T1000 (cell line): ENCODE data around the gene NIBAN1.

Experiments used
- DNase-seq: peaks from one replicate; lab custom pipeline; 2025; ENCODE audit warnings: mixed read lengths; lab: John Stamatoyannopoulos, UW

The NIBAN1 gene

DNA sequence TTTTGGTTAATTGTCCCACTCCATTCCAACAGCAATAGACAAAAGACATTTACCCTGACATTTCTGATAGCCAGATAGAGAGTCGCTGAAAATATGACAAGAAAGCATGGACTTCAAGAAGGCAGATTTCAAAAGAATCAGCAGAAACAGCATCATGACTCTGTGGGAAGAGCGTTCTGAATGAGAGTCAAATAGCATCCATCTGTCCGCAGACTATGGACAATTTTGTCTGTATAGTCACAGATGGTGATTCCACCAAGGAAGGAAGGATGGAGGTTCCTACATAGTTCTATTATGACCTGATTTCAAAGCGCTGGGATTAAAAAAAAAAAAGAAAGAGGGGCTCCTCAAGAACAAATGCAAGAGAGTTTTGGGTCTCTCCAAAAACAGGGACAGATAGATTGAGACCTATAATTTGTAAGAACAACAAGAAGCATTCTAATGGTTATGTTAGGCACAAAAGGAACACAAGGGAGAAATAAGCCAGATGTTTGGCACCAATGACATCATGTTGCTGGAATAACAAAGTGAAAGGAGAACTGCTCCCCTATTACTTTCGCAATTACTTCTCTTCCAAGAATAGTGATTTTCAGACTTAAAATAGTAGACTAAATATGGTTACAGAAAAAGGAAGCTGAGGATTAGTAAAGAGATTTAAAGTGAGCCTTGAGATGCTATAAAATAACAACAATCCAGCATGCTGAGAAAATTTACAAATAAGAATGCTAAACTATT lies 28.5 kb downstream of the NIBAN1 start:
- DNase-seq, result no peak

GRCh38 chr1:184945029-184945428 lies 29.3 kb downstream of the NIBAN1 start:
- DNase-seq, result no peak

DNA sequence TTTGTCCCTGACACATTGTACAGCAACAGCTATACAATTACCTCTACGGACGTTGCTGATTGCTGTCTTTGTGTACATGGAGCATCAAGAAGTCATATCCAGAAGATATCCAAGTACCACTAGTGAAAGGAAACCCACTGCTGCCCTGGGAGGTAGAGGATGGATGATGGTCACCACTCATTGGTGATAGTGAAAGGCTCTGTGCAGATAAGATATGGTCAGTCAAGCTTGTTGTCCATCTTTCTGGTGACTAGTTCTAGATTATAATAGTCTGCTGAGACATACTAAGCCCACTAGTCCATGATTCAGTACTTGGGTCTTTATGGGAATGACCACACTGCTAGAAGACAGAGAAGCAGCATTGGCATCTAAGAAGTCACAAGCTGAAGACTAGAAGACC lies 30.3 kb downstream of the NIBAN1 start:
- DNase-seq, result no peak

- no peak for DNase-seq
Observed at GRCh38 chr1:184941735-184942134, 32.6 kb downstream of the NIBAN1 start.

DNA sequence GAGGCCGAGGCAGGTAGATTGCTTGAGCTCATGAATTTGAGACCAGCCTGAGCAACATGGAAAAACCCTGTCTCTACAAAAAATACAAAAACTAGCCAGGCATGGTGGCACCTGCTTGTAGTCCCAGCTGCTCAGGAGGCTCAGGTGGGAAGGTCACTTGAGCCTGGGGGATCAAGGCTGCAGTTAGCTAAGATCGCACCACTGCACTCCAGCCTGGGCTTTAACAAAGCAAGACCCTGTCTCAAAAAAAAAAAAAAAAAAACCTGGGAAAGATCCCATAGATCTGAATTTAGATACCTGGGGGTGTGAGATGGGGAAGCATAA lies 32.9 kb downstream of the NIBAN1 start:
- no peak for DNase-seq

GRCh38 chr1:184940694-184941409 lies 33.5 kb downstream of the NIBAN1 start:
- no peak for DNase-seq

GRCh38 chr1:184940226-184940625 lies 34.1 kb downstream of the NIBAN1 start:
- DNase-seq, result no peak

DNA sequence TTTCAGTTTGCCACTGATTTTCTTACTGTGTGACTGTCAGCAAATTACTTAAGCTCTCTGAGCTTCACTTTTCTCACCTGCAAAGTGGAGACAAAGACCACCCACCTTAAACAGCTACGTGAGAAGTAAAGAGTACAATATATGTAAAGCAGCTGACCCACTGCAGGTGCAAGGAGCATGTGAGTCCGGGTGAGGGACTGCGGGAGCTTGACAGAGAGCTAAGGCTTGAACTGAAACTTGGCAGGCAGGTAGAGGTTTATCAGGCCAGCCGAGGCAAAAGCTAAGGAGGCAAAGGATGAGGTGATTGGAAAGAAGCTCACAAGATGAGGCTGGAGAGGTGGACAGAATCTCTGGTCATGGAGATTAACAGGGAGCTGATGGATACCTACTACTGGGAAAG lies 36.6 kb downstream of the NIBAN1 start:
- DNase-seq, result no peak

DNA sequence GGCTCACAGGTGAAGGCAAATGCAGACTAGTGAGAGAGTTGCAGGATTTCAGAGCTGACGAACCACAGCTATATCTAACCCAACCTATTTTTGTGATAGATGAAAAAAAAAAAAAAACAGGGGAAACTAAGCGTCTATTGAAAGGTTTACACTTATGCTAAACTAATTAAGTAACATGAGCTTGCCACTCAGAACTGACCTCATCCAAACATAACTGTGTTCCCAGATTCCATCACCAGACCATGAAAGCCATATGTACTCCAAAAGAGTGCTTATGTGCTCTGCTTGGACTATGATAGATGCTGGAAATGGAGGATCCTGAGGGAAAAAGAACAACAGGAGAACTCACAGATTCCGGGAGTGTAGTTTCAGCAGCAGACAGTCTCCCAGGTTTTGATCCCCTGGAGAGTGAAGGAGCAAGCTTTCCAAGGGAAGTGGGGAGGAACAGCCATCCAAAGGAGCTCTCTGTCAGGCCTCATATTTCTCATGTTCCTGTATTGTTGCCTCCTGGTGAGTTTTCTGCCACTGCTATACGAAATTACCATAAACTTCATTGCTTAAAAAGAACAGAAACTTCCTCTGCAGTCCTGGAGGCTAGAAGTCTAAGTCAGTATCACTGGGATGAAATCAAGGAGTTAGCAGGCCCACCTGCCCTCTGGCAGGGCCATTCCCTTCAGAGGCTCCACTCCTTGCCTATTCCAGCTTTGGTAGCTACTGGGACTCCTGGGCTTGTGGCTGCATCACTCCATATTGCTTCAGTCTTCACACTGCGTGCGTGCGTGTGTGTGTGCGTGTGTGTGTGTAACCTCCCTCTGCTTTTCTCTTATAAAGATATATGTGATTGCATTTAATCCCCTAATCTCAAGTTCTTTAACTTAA lies 38.1 kb downstream of the NIBAN1 start:
- no peak for DNase-seq

- no peak for DNase-seq
Observed at GRCh38 chr1:184933944-184934343, 40.4 kb downstream of the NIBAN1 start.

DNA sequence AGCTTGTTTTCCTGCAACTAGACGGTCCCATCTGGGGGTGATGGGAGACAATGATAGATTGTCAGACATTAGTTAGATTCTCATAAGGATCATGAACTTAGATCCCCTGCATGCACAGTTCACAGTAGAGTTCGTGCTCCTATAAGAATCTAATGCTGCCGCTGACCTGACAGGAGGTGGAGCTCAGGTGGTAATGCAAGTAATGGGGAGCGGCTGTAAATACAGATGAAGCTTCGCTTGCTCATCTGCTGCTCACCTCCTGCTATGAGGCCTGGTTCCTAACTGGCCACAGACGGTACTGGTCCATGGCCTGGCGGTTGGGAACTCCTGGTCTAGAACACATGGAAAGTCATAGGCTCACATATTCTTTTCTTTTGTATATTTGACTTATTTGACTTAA lies 42.0 kb downstream of the NIBAN1 start:
- no peak for DNase-seq

DNA sequence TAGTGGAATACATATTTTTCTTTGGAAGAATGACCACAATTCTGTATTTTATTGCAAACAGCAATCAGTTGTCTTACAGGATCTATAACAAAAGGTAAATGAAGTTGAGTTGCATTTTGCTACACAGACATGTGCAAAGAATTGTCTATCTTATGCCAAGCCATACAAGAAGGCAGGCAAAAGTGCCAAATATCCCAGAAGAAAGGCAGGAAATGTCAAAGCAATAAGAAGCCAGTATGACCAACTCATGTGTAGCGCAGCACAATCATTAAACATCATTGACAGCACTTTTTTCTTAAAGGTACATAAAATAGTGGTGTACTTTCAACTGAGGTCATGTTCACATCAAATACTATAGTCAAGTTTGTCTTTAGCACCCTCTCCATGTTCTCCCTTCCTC lies 42.7 kb downstream of the NIBAN1 start:
- no peak for DNase-seq

DNA sequence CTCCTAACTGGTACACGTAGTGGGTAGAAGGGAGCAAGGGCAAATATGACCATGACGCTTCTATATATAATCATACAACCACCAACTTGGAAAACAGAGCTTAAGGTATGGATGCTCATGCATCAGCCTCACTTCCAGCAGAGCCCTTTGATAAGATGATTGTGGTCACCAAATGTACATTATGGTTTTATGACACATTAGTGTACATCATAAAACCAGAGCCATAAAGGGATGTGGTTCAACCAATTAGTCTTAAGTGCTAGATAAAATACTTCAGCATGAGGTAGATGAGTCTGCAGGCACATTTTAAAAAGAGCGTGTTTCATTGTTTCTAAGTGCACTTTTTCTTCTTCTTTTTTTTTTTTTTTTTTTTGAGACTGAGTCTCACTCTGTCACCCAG lies 43.7 kb downstream of the NIBAN1 start:
- DNase-seq, result no peak

DNA sequence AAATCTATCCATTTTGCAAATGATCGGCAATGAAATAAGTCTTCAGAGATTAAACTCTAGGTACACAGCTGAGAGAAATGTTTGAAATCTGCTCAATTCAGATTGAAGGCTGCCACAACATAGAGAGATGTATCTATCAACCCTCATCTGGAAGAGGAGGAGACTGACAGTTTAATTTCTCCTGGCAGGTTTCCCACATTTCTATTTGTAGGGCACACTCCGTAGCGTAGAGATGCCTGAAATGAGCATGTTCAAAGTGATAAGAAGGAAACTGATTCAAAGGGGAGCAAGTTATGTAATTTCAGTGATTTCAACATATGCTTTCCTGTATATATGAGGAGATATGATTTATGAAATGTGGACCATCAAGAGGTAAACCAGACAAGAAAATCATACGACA lies 44.1 kb downstream of the NIBAN1 start:
- no peak for DNase-seq

DNA sequence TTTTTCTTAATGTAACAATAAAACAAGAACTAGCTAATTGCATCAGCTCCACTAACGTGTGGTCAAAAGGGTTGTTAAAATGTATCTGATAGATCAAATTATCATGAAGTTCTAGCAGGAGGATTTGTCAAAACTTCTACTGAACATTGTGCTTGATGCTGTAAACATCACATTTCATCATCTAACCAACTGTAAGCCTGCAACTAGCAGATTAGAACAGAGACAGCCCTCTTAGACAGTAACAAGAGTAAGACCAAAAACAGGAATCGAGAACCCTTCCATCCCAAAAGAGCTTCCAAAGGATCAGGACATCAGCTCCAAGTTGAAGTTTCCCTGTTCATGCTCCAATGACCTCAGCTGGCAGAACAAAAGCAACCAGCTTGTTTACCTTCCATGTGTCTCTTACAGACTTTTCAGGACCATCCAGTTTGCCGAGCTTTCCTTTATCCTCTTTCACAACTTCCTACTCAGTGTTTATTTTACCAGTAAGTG lies 44.6 kb downstream of the NIBAN1 start:
- no peak for DNase-seq

GRCh38 chr1:184928394-184928793 lies 45.9 kb downstream of the NIBAN1 start:
- no peak for DNase-seq
